GM12878 (cell line): ENCODE results near the gene ZNF483.

Experiments
- HDAC2 ChIP-seq: fragments of 200-600 bp; sonication (generic); IDR thresholded peaks from 2 replicates; pipeline ENCODE4 v1.6.1; 2017
- RB1 ChIP-seq: fragments of 450-650 bp; formaldehyde crosslinking; IDR thresholded peaks from 2 replicates; pipeline ENCODE4 v1.6.1; 2017; ENCODE audit warnings: mild to moderate bottlenecking, borderline replicate concordance
- USF1 ChIP-seq: IDR thresholded peaks from 2 replicates; pipeline ENCODE4 v1.6.1; 2011; ENCODE audit warnings: borderline replicate concordance, low read depth, mild to moderate bottlenecking, moderate library complexity, mixed read lengths, low read length; ENCODE audit not compliant: insufficient read depth; ENCODE audit errors: extremely low read length

GRCh38 chr9:111604054-111604615 is 79.2 kb downstream of the ZNF483 start:
- TF ChIP-seq USF1 (no peak), HDAC2 (no peak), RB1 (no peak)
